HG03457 (cell line): ENCODE data around the gene SRSF3.
"Not testable (repeated sequence)": the region's sequence is repeated elsewhere in the genome, so short reads cannot be mapped to it uniquely, and the experiment has no call there.

ENCODE experiments used
- ATAC-seq: cut with Tn5 transposase; IDR thresholded peaks from one replicate; pipeline ENCODE4 v1.9.1; 2021; ENCODE audit warnings: moderate number of reproducible peaks; ENCODE audit not compliant: unreplicated experiment

Gene SRSF3

DNA sequence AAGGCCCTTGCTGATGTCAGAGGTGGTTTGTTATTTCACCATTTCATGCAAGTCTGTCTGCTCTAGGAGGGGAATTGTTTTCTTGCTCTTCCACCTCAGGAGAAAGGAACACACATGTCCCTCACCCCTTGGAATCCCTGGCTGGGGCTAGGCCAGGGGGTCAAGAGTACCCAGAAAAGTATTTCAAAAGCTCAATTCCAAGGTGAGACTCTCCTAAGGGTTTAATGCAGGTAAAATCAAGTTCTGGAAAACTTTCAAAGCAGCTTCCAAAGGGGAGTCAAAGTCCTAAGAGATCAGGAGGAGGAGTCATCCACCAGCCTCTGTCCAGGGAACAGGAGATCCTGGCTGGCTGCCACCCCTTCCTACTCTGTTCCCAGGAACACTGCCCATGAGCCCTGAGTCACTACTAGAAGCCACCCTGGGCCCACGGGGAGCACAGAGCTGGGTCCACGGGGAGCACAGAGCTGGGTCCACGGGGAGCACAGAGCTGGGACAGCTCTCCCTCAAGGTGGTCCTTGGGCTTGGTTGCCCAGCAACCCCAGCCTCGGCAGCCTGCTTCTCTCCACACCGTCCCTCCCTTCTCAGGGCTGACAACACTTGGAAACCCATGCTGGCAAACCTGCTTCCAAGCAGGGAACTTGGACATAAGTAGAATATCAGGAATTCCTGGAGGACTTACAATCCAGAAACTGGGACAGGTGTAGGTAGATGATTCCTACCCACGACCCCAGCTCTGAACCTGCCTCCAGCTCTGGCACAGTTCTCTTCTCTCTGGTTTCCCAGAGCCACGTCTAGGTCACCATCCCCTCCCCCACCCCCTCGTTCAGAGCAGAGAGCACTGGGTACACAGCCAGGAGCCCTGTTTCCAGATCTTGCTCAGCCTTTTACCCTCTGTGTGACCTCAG, 49.0 kb downstream of the SRSF3 start:
- ATAC-seq = no peak

GRCh38 chr6:36643977-36644376, 49.8 kb downstream of the SRSF3 start:
- ATAC-seq = no peak

DNA sequence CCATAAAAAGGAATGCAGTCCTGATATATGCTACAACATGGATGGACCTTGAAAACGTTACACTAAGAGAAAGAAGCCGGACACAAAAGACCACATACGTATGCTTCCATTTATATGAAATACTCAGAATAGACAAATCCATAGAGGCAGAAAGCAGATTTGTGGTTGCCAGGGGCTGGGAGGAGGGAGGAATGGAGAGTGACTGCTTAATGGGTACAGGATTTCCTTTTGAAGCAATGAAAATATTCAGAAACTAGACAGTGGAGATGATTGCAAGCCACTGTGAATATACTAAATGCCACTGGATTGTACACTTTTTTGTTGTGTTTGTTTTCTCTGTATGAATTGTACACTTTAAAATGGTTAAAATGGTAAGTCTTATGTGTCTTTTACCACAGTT, 54.9 kb downstream of the SRSF3 start:
- no peak for ATAC-seq

DNA sequence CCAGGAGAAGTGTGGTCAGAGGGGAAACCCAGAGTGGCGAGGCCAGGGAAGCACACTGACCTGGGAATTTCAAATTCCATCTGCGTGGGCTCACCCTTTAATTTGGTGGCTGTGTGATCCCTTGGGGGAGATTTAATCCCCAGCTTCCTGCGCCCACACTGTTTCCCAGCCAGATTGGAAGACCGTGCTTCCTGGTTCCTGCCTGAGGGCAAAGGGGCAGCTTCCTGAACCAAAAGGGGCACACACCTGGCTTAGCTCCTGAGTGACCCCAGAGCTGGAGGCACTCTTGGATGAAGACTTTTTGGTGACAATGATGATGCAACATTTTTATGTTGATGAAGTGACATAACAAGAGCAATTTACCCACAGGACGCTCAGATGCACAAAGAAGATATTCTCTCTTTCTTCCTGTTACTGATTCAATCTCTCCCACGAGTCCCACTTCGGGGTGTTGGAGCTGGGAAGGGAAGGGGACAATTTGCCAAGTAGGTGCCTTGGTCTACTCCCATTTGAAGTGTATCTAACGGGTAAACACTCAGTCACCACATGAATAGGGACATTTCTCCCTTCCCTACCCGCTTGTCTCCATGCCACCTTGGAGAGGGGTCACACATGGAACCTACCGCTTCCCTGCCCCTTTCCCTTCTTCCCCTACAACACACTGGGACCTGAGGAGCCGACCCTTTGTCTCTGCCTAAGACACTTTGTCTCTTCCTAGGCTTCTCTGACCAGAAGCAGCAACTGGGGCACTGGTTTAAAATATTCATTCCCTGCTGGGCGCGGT, 55.7 kb downstream of the SRSF3 start:
- ATAC-seq = no peak

DNA sequence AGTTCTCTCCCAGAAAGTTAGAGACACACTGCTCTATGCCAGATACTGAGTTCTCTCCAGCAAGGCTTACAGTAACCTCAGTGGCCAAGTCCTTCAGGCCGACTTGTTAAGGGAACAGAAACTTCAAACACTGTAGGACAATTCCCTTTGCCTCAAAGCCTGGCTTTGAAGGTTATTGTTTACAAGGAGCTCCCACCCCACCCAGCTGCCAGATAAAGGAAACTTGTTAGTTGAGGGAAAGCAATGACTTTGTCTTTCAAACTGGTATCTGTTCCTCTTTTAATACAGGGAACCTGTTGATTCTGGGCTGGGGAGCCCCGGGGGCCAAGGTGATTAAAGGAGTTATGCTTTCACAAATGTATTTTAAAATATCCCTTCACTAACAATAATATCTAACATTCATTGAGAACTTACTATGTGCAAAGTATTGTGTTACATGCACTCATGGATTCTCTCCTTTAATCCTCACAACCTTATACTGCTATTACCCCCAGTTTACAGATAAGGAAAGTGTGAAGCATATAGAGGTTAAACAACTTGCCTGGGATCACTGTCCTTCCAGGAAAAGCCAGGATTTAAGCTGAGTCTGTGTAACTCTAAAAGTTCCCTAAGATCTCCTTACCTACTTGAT, 56.8 kb downstream of the SRSF3 start:
- ATAC-seq = no peak

- no peak for ATAC-seq
Measured at GRCh38 chr6:36651659-36652379, 57.7 kb downstream of the SRSF3 start.

DNA sequence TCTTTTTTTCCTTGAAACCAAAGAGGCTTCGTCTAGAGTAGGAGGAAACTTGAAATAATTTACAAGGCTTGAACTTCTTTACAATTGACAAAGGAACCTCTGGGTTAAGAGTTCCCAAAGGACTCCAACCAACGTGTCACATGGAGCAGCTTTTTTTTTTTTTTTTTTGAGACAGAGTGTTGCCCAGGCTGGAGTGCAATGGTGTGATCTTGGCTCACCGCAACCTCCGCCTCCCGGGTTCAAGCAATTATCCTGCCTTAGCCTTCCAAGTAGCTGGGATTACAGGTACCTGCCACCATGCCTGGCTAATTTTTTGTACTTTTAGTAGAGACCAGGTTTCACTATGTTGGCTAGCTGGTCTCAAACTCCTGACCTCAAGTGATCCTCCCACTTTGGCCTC, 60.3 kb downstream of the SRSF3 start:
- not testable (repeated sequence) for ATAC-seq
